NT2/D1 (cell line): Measurements from ENCODE around the gene HENMT1.

Source experiments
- SUZ12 ChIP-seq: IDR thresholded peaks from 2 replicates; pipeline ENCODE4 v1.6.1; 2011; ENCODE audit not compliant: insufficient read length, insufficient read depth; ENCODE audit errors: extremely low read depth
- YY1 ChIP-seq: IDR thresholded peaks from 2 replicates; pipeline ENCODE4 v1.6.1; 2011; ENCODE audit not compliant: insufficient read length, insufficient read depth
- ZNF274 ChIP-seq: IDR thresholded peaks from 2 replicates; pipeline ENCODE4 v1.6.1; 2011; ENCODE audit warnings: mild to moderate bottlenecking, low read depth, low read length

DNA sequence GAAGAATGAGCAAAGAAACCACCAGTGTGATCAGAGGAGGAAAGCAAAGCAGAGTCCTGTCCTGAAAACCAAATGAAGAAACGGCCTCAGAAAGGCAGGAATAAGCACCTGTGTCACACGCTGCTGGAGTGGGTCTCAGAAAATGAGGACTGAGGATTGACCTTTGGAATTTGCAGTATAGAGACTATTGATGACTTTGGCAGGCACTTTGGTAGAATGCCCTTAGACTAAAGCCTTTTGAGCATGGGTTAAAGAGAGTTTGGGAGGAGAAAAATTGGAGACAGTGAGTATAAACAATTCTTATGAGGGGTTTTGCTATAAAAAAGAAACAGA is 43.2 kb downstream of the HENMT1 start:
- TF ChIP-seq ZNF274 (no peak), SUZ12 (no peak), YY1 (no peak)
